ENCODE data around the gene UGGT2.

The UGGT2 gene

GRCh38 chr13:95898256-95898655, 154.9 kb downstream of the UGGT2 start:
- H2BK12ac ChIP-seq (ENCODE audit: low read length), result no peak overlapping the region

GRCh38 chr13:95896301-95896700, 156.9 kb downstream of the UGGT2 start:
- H2BK12ac ChIP-seq (ENCODE audit: low read length), result no peak overlapping the region
- H3K4ac ChIP-seq (ENCODE audit: low read length), result no peak overlapping the region
- no peak overlapping the region for H2BK15ac ChIP-seq (ENCODE audit: low read length)
- no peak overlapping the region for H4K91ac ChIP-seq (ENCODE audit: low read depth, low read length, poor library complexity)
- no peak overlapping the region for H3K4me3 ChIP-seq (ENCODE audit: low read length in 2 of 2)
- H4K8ac ChIP-seq (ENCODE audit: low read depth, low read length), result no peak overlapping the region
- H3K4me1 ChIP-seq (ENCODE audit: control insufficient read depth in 2 of 2, insufficient read depth in 1 of 2, low read depth in 1 of 2, low read length in 2 of 2), result no peaks in the 10 kb centered on the region
- no peak overlapping the region for H2BK120ac ChIP-seq (ENCODE audit: low read depth, low read length)
- peaks cover 0 to 29% of the 10 kb centered on the region in 2 donors for H3K36me3 ChIP-seq (replicated peaks in 1 of 2; ENCODE audit: control insufficient read depth in 2 of 2, insufficient read depth in 2 of 2, low read length in 2 of 2)
- H3K14ac ChIP-seq (ENCODE audit: low read length), result no peak overlapping the region
- no peak overlapping the region for H3K4me2 ChIP-seq (ENCODE audit: insufficient read depth, low read length, poor library complexity, severe bottlenecking)
- no peak overlapping the region for H2AK5ac ChIP-seq (ENCODE audit: low read depth, low read length)
- H3K27me3 ChIP-seq (ENCODE audit: control insufficient read depth in 3 of 3, insufficient read depth in 3 of 3, low read depth in 1 of 3, low read length in 3 of 3), result no peaks in the 10 kb centered on the region
- no peak overlapping the region for H3K9ac ChIP-seq (ENCODE audit: low read depth, low read length, poor library complexity)
- no peaks in the 10 kb centered on the region for H3K79me1 ChIP-seq (ENCODE audit: low read depth, low read length)
- H3K9me3 ChIP-seq (replicated peaks in 1 of 2; ENCODE audit: control insufficient read depth in 2 of 2, insufficient read depth in 1 of 2, low read depth in 1 of 2, low read length in 2 of 2), result peaks cover 0 to 1% of the 10 kb centered on the region in 2 donors
- no peak overlapping the region for H3K18ac ChIP-seq (ENCODE audit: low read length)
- no peak overlapping the region for H2BK5ac ChIP-seq (ENCODE audit: low read length)
- no peak overlapping the region for H2AFZ ChIP-seq (ENCODE audit: low read length)
- H3K23ac ChIP-seq (ENCODE audit: low read depth, low read length, poor library complexity), result no peak overlapping the region
- no CpG with 5 or more reads among the region's 3 CpGs for WGBS, 2 donors (ENCODE audit: extremely low coverage in 2 of 2, insufficient read length in 2 of 2, insufficient replicate concordance in 1 of 2)
- no peak for DNase-seq (ENCODE audit: low spot score)
- H3K27ac ChIP-seq (replicated peaks; ENCODE audit: low read length), result no peak overlapping the region

More at GRCh38 chr13:95898256-95898655, 154.9 kb downstream of the UGGT2 start:
- Histone ChIP-seq H2BK5ac (ENCODE audit: low read length) (no peak overlapping the region), H2AFZ (ENCODE audit: low read length) (no peak overlapping the region), H3K27me3 (ENCODE audit: control insufficient read depth in 3 of 3, insufficient read depth in 3 of 3, low read depth in 1 of 3, low read length in 3 of 3) (no peaks in the 10 kb centered on the region), H3K9me3 (replicated peaks in 1 of 2; ENCODE audit: control insufficient read depth in 2 of 2, insufficient read depth in 1 of 2, low read depth in 1 of 2, low read length in 2 of 2) (peaks cover 0 to 1% of the 10 kb centered on the region in 2 donors), H3K9ac (ENCODE audit: low read depth, low read length, poor library complexity) (no peak overlapping the region), H4K91ac (ENCODE audit: low read depth, low read length, poor library complexity) (no peak overlapping the region), H2AK5ac (ENCODE audit: low read depth, low read length) (no peak overlapping the region), H3K4me3 (ENCODE audit: low read length in 2 of 2) (no peak overlapping the region), H3K36me3 (replicated peaks in 1 of 2; ENCODE audit: control insufficient read depth in 2 of 2, insufficient read depth in 2 of 2, low read length in 2 of 2) (peaks cover 0 to 34% of the 10 kb centered on the region in 2 donors), H3K4me2 (ENCODE audit: insufficient read depth, low read length, poor library complexity, severe bottlenecking) (no peak overlapping the region), H3K18ac (ENCODE audit: low read length) (no peak overlapping the region), H3K4me1 (ENCODE audit: control insufficient read depth in 2 of 2, insufficient read depth in 1 of 2, low read depth in 1 of 2, low read length in 2 of 2) (no peaks in the 10 kb centered on the region), H3K79me1 (ENCODE audit: low read depth, low read length) (no peaks in the 10 kb centered on the region), H4K8ac (ENCODE audit: low read depth, low read length) (no peak overlapping the region), H3K4ac (ENCODE audit: low read length) (no peak overlapping the region), H3K23ac (ENCODE audit: low read depth, low read length, poor library complexity) (no peak overlapping the region), H2BK15ac (ENCODE audit: low read length) (no peak overlapping the region), H3K27ac (replicated peaks; ENCODE audit: low read length) (no peak overlapping the region), H2BK120ac (ENCODE audit: low read depth, low read length) (no peak overlapping the region), H3K14ac (ENCODE audit: low read length) (no peak overlapping the region)
- no CpG with 5 or more reads among the region's 1 CpG for WGBS, 2 donors (ENCODE audit: extremely low coverage in 2 of 2, insufficient read length in 2 of 2, insufficient replicate concordance in 1 of 2)
- DNase-seq (ENCODE audit: low spot score), result no peak

GRCh38 chr13:95893861-95894260, 159.3 kb downstream of the UGGT2 start:
- Histone ChIP-seq H3K4ac (ENCODE audit: low read length) (no peak overlapping the region), H3K18ac (ENCODE audit: low read length) (no peak overlapping the region), H2BK15ac (ENCODE audit: low read length) (no peak overlapping the region), H3K4me2 (ENCODE audit: insufficient read depth, low read length, poor library complexity, severe bottlenecking) (no peak overlapping the region), H3K23ac (ENCODE audit: low read depth, low read length, poor library complexity) (no peak overlapping the region), H2AFZ (ENCODE audit: low read length) (no peak overlapping the region), H3K9me3 (replicated peaks in 1 of 2; ENCODE audit: control insufficient read depth in 2 of 2, insufficient read depth in 1 of 2, low read depth in 1 of 2, low read length in 2 of 2) (peaks cover 2 to 5% of the 10 kb centered on the region in 2 donors), H3K27me3 (ENCODE audit: control insufficient read depth in 3 of 3, insufficient read depth in 3 of 3, low read depth in 1 of 3, low read length in 3 of 3) (peaks cover 0 to 2% (median 0%) of the 10 kb centered on the region in 3 experiments), H3K79me1 (ENCODE audit: low read depth, low read length) (peaks cover 3% of the 10 kb centered on the region), H3K4me1 (ENCODE audit: control insufficient read depth in 2 of 2, insufficient read depth in 1 of 2, low read depth in 1 of 2, low read length in 2 of 2) (no peaks in the 10 kb centered on the region), H3K9ac (ENCODE audit: low read depth, low read length, poor library complexity) (no peak overlapping the region), H2AK5ac (ENCODE audit: low read depth, low read length) (no peak overlapping the region), H4K8ac (ENCODE audit: low read depth, low read length) (no peak overlapping the region), H2BK120ac (ENCODE audit: low read depth, low read length) (no peak overlapping the region), H3K4me3 (ENCODE audit: low read length in 2 of 2) (no peak overlapping the region), H2BK5ac (ENCODE audit: low read length) (no peak overlapping the region), H3K27ac (replicated peaks; ENCODE audit: low read length) (no peak overlapping the region), H3K14ac (ENCODE audit: low read length) (no peak overlapping the region), H4K91ac (ENCODE audit: low read depth, low read length, poor library complexity) (no peak overlapping the region), H3K36me3 (replicated peaks in 1 of 2; ENCODE audit: control insufficient read depth in 2 of 2, insufficient read depth in 2 of 2, low read length in 2 of 2) (peaks cover 5 to 35% of the 10 kb centered on the region in 2 donors), H2BK12ac (ENCODE audit: low read length) (no peak overlapping the region)
- no peak for DNase-seq (ENCODE audit: low spot score)
- no CpG with 5 or more reads among the region's 5 CpGs for WGBS, 2 donors (ENCODE audit: extremely low coverage in 2 of 2, insufficient read length in 2 of 2, insufficient replicate concordance in 1 of 2)

GRCh38 chr13:95882121-95882520, 171.1 kb downstream of the UGGT2 start:
- no peaks in the 10 kb centered on the region for H3K79me1 ChIP-seq (ENCODE audit: low read depth, low read length)
- no peak overlapping the region for H2BK12ac ChIP-seq (ENCODE audit: low read length)
- no peak overlapping the region for H3K23ac ChIP-seq (ENCODE audit: low read depth, low read length, poor library complexity)
- H3K4me1 ChIP-seq (ENCODE audit: control insufficient read depth in 2 of 2, insufficient read depth in 1 of 2, low read depth in 1 of 2, low read length in 2 of 2), result no peaks in the 10 kb centered on the region
- no peak overlapping the region for H3K4me3 ChIP-seq (ENCODE audit: low read length in 2 of 2)
- no peak overlapping the region for H3K18ac ChIP-seq (ENCODE audit: low read length)
- H2AK5ac ChIP-seq (ENCODE audit: low read depth, low read length), result no peak overlapping the region
- no peak overlapping the region for H2BK5ac ChIP-seq (ENCODE audit: low read length)
- H3K36me3 ChIP-seq (replicated peaks in 1 of 2; ENCODE audit: control insufficient read depth in 2 of 2, insufficient read depth in 2 of 2, low read length in 2 of 2), result peaks cover 3 to 59% of the 10 kb centered on the region in 2 donors
- no peak overlapping the region for H3K4ac ChIP-seq (ENCODE audit: low read length)
- DNase-seq (ENCODE audit: low spot score), result no peak
- WGBS, 2 donors (ENCODE audit: extremely low coverage in 2 of 2, insufficient read length in 2 of 2, insufficient replicate concordance in 1 of 2), result no CpG with 5 or more reads among the region's 3 CpGs
- H2BK120ac ChIP-seq (ENCODE audit: low read depth, low read length), result no peak overlapping the region
- no peak overlapping the region for H2AFZ ChIP-seq (ENCODE audit: low read length)
- no peak overlapping the region for H4K8ac ChIP-seq (ENCODE audit: low read depth, low read length)
- H3K9ac ChIP-seq (ENCODE audit: low read depth, low read length, poor library complexity), result no peak overlapping the region
- no peak overlapping the region for H3K27ac ChIP-seq (replicated peaks; ENCODE audit: low read length)
- H2BK15ac ChIP-seq (ENCODE audit: low read length), result no peak overlapping the region
- no peaks in the 10 kb centered on the region for H3K9me3 ChIP-seq (replicated peaks in 1 of 2; ENCODE audit: control insufficient read depth in 2 of 2, insufficient read depth in 1 of 2, low read depth in 1 of 2, low read length in 2 of 2)
- no peaks in the 10 kb centered on the region for H3K27me3 ChIP-seq (ENCODE audit: control insufficient read depth in 3 of 3, insufficient read depth in 3 of 3, low read depth in 1 of 3, low read length in 3 of 3)
- no peak overlapping the region for H4K91ac ChIP-seq (ENCODE audit: low read depth, low read length, poor library complexity)
- no peak overlapping the region for H3K14ac ChIP-seq (ENCODE audit: low read length)
- no peak overlapping the region for H3K4me2 ChIP-seq (ENCODE audit: insufficient read depth, low read length, poor library complexity, severe bottlenecking)

Data from neuronal stem cell (in vitro differentiated cells).